Stimulated activated CD4-positive, alpha-beta T cell treated with anti-CD3 and anti-CD28 coated beads, Interleukin-2, amount 100 ng/mL, for 24 hours (primary cell): ENCODE data around the gene TEX11.
"Not testable (repeated sequence)": the region's sequence is repeated elsewhere in the genome, so short reads cannot be mapped to it uniquely, and the experiment has no call there.

Source experiments
- DNase-seq, 2 donors: peaks; one replicate each; pipeline ENCODE4 v3.0.0-alpha.2; 2020

Gene TEX11

DNA sequence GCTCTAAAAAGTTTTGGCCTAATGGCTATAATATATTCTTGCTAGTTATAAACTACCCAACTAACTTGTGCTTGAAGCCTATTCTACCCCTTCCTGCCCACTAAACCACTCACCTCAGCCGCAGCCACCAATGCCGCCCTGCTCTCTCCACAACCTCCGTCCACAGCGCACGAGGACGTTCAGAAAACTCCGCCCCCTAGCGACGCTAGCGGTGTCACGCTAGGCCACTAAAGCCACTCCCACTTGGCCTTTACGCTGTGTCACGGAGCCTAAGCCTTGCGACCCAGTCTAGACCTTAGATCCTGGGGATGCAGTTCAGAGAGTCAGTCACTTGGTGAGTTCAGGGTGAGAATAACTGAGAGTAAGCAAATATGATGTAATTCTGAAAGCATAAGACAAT lies at the start of gene TEX11:
TEX11 (minus strand) TSS at position 171 of the 400 bp plus-strand sequence. CDS start 922 bp downstream, outside the sequence.
- no peak for DNase-seq

DNA sequence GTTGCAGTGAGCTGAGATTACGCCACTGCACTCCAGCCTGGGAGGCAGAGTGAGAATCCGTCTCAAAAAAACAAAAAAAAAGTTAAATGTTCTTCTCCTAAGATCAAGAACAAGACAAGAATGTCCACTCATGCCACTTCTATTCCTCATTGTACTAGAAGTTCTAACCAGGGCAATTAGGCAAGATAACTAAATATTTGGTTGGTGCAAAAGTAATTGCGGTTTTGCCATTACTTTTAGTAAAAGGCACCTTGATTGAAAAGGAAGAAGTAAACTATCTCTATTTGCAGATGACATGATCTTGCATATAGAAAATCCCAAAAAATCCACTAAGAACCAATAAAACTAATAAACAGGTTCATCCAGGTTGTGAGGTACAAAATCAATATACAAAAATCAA lies 46.4 kb upstream of the TEX11 start:
- no peak for DNase-seq

DNA sequence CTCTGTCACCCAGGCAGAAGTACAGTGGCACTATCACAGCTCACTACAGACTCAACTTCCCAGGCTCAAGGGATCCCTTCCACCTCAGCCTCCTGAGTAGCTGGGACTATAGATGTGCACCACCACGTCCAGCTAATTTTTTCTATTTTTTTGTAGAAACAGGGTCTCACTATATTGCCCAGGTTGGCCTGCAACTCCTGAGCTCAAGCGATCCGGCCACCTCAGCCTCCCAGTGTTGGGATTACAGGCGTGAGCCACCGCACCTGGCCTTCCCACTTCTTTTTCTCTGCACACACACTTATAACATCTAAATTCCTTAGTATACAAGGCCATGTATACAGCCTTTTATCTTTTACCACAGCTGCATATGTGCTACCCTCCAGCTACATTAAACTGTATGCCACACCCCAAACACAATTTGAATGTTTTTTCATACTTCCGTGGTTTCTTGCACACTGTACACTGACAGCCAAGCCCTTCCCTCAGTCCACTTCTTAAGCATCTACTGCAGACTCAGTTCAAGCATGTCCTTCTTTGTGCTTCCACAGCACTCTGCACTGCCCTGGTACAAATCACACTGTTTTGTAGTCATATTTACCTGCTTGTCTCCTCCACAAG lies 15.9 kb upstream of the TEX11 start:
- no peak for DNase-seq

DNA sequence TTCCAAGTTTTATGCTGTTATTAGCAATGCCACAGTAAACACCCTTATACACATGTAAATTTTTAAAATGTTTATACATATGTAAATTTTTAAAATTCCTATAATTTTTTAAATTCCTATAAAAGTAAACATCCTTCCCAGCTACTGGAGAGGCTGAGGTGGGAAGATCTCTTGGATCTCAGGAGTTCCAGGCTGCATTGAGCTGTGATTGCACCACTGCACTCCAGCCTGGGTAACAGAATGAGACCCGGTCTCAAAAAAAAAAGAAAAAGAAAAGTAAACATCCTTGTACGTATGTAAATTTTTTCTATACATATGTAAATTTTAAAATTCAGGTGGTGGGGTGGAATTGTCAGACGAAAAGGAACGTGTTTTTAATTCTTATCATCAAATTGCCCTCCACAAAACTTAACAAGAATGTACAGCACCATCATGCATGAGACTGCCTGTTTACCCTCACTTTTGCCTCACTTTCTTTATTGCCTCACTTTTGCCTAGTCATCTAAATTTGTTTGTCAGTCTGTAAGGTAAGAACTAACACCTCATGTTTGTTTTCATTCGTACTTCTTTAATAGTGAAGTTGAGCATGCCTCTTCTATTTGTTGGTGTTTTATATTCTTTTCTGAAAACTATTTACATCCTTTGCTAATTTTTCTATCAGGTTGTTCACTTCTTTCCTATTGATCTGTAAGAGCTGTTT lies 14.4 kb upstream of the TEX11 start:
- DNase-seq = no peak

DNA sequence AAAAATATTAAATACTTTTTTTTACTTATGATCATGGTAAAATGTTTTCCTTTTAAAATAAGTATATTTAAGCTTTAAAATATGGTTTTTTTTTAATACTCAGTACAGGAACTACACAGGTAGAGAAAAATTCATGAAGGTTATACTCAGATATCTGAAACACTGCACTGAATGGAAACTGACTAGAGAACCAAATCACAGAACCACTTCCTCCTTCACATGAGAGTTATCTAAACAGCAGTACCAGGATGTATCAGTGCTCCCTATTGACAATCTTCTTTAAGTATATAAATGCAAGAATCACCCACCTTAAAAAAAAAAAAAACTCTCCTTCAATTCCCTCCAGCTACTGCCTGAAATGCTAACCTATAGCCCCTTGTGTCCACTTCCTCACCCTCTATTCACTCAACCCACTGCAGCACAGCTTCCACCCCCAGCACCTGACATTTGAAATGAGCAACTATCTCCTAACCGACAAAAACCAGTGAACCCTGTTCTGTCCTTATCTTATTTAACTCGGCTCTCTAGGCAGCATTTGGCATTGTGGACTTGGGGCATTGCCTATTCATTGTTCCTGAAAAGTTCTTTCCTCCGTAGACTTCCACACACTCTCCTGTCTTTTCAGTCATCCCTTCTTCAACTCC lies 13.3 kb upstream of the TEX11 start:
- no peak for DNase-seq

DNA sequence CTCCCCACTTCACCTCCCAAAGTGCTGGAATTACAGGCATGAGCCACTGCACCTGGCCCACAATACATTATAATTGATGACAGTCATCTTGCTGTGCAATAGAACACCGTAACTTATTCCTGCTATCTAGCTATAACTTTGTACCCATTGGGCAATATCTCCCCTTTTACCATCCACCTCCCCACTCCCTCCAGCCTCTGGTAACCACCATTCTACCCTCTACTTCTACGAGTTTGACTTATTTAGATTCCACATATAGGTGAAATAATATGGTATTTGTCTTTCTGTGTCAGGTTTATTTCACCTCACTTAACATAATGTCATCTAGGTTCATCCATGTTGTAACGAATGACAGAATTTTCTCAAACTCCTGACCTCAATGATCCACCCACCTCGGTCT lies 8.2 kb upstream of the TEX11 start:
- no peak for DNase-seq

DNA sequence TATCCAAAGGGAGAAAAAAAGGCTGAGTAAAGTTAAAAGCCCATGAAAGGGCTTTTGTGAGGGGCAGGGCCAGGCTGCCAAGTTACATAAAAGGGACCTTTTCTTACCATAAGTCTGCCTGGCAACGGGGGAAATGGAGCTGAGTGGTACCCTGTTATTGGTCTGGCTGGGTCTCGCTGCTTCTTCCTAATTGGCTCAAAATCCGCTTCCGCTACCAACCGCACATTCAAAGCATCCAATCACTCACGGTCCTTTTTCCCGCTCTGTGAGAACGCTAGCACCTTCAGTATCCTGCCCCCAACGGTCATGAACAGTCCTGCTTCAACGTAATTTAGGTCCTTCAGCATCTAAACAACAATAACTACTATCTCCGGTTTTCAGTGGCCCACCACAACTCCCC lies 611 bp downstream of the TEX11 start:
- DNase-seq = no peak

DNA sequence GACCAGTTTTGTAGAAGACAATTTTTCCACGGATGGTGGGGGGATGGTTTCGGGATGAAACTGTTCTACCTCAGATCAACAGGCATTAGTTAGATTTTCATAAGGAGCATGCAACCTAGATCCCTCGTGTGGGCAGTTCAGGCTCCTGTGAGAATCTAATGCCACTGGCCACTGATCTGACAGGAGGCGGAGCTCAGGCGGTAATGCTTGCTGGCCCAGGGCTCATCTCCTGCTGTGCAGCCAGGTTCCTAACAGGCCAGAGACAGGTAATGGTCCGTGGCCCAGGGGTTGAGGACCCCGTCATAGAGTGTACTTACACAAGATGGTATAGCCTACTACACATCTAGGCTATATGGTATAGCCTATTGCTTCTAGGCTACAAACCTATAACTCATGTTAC lies 7.0 kb downstream of the TEX11 start:
- no peak for DNase-seq

DNA sequence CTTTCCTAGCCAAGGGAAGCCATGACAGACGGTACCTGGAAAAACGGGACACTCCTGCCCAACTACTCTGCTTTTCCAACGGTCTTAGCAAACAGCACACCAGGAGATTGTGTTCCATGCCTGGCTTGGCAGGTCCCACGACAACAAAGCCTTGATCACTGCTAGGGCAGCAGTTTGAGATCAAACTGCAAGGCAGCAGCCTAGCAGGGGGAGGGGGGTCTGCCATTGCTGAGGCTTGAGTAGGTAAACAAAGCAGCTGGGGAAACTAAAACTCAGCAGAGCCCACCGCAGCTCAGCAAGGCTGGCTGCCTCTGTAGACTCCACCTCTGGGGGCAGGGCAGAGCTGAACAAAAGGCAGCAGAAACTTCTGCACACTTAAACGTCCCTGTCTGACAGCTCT lies 18.1 kb downstream of the TEX11 start:
- not testable (repeated sequence) for DNase-seq

DNA sequence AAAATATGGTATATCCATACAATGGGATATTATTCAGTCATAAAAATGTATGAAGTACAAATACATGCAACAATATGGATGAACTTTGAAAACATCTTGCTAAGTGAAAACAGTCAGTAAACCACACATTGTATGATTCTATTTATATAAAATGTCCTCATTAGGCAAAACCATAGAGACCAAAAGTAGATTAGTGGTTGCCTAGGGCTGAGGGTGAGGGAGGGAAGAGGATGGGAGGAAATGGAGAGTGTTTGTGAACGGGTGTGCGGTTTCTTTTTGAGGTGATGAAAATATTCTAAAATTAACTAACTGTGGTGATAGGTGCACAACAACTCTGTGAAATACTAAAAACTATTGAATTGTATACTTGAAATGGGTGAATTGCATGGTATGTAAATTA lies 29.6 kb downstream of the TEX11 start:
- DNase-seq = no peak

DNA sequence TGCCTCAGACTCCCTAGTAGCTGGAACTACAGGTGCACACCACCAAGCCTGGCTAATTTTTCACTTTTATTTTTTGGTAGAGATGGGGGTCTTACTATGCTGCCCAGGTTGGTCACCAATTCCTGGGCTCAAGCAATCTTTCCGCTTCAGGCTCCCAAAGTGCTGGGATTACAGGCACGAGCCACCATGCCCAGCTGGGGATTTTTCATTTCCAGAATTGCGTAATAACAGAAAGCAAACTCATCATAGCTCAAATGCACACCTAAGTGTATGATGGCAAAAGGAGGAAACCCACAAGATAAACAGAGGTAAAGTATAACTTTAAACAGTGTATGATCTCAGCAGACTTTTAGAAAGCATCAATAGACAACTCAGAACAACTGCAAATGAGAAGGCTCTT lies 56.2 kb downstream of the TEX11 start:
- no peak for DNase-seq

DNA sequence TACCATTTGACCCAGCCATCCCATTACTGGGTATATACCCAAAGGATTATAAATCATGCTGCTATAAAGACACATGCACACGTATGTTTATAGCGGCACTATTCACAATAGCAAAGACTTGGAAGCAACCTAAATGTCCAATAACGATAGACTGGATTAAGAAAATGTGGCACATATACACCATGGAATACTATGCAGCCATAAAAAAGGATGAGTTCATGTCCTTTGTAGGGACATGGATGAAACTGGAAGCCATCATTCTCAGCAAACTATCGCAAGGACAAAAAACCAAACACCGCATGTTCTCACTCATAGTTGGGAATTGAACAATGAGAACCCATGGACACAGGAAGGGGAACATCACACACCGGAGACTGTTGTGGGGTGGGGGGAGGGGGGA lies 64.4 kb downstream of the TEX11 start:
- not testable (repeated sequence) for DNase-seq

DNA sequence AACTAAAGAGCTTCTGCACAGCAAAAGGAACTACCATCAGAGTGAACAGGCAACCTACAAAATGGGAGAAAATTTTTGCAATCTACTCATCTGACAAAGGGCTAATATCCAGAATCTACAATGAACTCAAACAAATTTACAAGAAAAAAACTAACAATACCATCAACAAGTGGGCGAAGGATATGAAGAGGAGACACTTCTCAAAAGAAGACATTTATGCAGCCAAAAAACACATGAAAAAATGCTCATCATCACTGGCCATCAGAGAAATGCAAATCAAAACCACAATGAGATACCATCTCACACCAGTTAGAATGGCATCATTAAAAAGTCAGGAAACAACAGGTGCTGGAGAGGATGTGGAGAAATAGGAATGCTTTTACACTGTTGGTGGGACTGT lies 64.9 kb downstream of the TEX11 start:
- not testable (repeated sequence) for DNase-seq

DNA sequence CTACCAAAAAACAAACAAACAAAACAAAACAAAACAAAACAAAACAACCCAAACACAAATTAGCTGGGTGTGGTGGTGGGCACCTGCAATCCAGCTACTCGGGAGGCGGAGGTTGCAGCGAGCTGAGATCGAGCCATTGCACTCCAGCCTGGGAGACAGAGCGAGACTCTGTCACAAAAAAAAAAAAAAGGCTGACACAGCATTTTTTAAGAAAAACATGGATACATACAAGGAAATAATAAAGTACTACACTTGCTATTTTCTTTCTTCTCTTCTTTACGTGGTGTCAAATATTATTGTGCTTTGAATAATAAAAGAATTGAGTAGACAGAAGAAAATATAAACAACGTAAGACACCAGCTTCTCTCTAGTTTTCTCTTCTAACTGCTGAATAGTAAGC lies 73.9 kb downstream of the TEX11 start:
- DNase-seq = no peak

DNA sequence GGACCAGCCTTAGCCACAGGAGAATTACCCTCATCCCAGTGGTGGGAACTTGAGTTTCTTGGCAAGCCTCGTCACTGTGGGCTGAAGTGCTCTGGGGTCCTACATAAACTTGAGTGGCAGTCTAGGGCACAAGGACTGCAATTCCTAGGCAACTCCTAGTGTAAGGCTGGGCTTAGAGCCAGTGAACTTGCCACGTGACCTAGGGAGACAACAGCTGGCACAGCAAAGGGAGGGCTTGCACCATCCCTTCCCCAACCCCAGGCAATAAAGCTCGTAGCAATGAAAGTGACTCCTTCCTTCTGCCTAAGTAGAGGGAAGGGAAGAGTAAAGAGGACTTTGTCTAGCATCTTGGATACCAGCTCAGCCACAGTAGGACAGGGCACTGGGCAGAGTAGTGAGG lies 81.8 kb downstream of the TEX11 start:
- no peak for DNase-seq

DNA sequence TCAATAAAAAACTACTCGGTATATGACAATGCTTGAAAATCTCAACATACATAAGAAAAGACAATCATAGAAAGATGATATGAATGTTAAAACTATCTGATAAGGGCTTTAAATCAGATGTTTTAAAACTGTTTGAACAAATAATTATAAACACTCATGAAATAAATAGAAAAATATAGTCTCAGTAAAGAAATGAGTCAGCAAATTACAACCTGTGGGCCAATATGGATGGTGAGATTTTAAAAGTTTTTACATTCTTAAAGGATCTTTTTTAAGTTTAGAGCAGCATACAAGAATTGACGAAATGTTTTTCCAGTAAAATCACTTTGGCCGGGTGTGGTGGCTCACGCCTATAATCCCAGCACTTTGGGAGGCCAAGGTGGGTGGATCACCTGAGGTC lies 83.1 kb downstream of the TEX11 start:
- DNase-seq = no peak

DNA sequence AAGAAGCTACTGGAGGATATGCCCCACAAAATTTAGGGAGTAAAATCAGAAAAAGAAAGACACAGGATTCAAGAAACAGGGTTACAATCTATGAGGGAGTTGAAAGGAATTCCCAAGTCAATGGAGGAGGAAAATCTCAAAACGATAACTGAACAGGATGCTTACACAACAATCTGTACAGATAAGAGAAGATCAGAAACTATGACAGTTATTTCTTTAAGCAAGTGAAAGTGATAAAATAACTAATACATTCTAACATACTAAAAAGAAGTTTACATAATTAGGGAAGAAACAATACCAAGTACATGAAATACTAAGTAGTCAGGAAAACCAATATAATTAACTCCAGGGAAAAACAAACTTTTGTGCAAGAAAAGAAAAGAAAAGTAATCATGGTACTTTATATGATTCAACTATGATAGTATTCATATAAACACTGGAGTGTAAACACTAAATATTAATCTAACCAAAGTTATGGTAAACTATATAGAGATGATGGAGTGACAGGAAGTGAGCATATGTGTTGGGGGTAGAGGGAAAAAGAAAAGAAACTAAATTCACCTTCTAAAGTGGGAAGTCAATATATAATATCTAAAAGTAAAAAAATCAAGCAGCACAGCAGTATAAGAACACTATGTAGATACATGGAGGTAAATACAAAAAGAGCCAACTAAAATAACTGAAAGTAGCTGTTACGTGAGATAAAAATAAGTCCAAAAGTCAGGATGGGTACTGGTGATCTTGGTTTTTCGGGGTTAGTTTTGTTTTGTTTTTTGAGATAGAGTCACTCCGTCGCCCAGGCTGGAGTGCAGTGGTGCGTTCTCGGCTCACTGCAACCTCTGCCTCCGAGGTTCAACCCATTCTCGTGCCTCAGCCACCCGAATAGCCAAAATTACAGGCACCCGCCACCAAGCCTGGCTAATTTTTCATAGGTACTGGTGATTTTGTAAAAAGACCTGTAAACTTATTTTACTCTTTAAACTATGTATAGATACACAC lies 99.3 kb downstream of the TEX11 start:
- no peak for DNase-seq

DNA sequence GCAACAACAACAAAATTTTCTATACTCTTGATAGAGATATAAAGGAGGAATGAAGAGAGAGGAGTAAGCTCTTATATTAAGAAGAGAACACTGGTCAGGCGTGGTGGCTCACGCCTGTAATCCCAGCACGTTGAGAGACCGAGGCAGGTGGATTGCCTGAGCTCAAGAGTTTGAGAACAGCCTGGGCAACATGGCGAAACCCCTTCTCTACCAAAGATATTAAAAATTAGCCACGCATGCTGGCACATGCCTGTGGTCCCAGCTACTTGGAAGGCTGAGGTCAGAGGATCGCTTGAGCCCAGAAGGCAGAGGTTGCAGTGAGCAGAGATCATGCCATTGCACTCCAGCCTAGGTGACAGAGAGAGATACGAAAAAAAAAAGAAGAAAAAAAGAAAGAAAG lies 102.4 kb downstream of the TEX11 start:
- no peak for DNase-seq

DNA sequence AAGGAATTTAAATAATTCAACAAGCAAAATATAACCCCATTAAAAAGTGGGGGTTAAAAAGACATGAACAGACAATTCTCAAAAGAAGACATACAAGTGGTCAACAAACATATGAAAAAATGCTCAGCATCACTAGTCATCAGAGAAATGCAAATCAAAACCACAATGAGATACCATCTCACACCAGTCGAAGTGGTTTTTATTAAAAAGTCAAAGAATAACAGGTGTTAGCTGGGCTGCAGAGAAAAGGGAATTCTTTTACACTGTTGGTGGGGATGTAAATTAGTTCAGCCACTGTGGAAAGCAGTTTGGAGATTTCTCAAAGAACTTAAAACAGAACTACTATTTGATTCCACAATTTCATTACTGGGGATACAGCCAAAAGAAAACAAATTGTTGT lies 111.8 kb downstream of the TEX11 start:
- DNase-seq = not testable (repeated sequence)

DNA sequence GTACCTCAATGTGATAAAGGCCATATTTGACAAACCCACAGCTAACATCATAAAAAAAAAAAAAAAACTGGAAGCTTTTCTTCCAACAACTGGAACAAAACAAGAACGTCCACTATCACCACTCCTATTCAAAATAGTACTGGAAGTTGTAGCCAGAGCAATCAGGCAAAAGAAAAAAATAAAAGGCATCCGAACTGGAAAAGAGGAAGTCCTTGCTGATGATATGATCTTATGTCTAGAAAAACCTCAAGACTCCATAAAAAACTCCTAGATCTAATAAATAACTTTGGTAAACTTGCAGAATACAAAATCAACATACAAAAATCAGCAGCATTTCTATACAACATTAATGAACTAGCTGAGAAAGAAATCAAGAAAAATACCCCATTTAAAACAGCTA lies 134.3 kb downstream of the TEX11 start:
- DNase-seq = no peak

DNA sequence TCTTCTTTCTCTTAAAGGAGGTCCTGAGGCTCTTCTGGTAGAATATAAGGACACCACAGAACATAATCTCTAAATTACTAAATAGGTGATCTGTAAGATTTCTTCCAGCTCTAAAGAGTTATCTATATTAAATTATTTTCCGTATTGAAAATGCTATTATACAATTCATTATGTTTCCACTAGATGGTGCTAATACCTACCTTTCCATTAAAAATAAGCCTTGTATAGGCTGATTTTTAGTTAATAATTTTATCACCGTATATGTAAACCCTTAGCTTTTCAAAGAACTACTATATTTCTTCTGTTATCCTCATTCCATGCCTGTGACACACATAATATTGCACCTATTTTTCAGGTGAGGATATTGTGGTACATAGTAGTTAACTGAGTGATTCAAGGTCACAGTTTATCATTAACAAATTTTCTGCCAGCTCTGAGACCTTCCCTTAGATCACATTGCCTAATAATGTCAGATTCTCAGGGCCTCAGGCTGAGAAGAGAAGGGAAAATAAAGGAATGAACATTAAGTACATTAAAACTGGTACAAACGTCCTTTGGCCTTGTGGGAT lies 138.8 kb downstream of the TEX11 start:
- DNase-seq = no peak

DNA sequence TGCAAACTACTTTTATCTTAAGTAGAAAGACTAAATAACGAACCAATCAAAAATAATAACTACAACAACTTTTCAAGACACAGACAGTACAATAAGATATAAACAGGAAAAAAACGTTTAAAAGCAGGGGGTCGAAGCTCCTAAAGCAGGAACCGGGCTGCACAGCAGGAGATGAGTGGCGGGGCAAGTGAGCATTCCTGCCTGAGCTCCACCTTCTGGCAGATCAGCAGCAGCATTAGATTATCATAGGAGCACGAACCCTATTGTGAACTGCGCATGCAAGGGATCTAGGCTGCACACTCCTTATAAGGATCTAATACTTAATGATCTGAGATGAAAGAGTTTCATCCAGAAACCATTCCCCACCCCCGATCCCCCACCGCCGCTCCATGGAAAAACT lies 146.2 kb downstream of the TEX11 start:
- DNase-seq = no peak

DNA sequence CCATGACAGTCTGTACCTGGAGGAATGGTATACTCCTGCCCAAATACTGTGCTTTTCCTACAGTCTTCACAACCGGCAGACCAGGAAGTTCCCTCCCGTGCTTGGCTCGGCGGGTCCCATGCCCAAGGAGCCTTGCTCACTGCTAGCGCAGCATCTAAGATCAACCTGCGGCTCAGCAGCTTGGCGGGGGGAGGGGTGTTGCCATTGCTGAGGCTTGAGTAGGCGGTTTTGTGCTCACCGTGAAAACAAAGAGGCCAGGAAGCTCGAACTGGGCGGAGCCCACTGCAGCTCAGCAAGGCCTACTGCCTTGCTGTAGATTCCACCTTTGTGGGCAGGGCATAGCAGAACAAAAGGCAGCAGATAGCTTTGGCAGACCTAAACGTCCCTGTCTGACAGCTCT lies 152.7 kb downstream of the TEX11 start:
- DNase-seq = peak; percentile 59 to 62
